Aorta (tissue), 5 donors: ENCODE results near the gene KXD1. TPM values are rescaled to one million over a fixed set of nuclear protein-coding genes. Genes with fewer than 3 reads are reported as not detected.

Experiments
- ATAC-seq: fragments of 200-7000 bp; cut with Tn5 transposase; one replicate; pipeline ENCODE4 v1.9.1; 2022; ENCODE audit warnings: moderate library complexity; ENCODE audit not compliant: low FRiP score
- DNase-seq, 2 donors: peaks; one replicate each; pipeline ENCODE4 v3.0.0-alpha.2; 2020
- H3K27ac ChIP-seq, 2 donors: one replicate each; pipeline ENCODE4 v1.5.1; 2013; ENCODE audit warnings: low read length in 2 of 2, mild to moderate bottlenecking in 2 of 2, moderate library complexity in 2 of 2, control low read depth in 1 of 2, inconsistent platforms in 1 of 2, low read depth in 1 of 2
- H3K27me3 ChIP-seq, 2 donors: one replicate each; pipeline ENCODE4 v1.6.1; 2013; ENCODE audit warnings: control low read depth in 1 of 2, low read length in 1 of 2, mild to moderate bottlenecking in 1 of 2, moderate library complexity in 1 of 2; ENCODE audit not compliant: insufficient read depth in 2 of 2, control insufficient read depth in 1 of 2
- H3K36me3 ChIP-seq, 2 donors: one replicate each; pipeline ENCODE4 v1.6.1; 2013; ENCODE audit warnings: control low read depth in 1 of 2, low read length in 1 of 2, mild to moderate bottlenecking in 1 of 2; ENCODE audit not compliant: insufficient read depth in 2 of 2, control insufficient read depth in 1 of 2
- H3K4me1 ChIP-seq, 2 donors: one replicate each; pipeline ENCODE4 v1.6.1; 2013; ENCODE audit warnings: low read length in 2 of 2, control low read depth in 1 of 2, mild to moderate bottlenecking in 1 of 2, moderate library complexity in 1 of 2; ENCODE audit not compliant: insufficient read depth in 2 of 2, control insufficient read depth in 1 of 2
- H3K4me3 ChIP-seq, 2 donors: one replicate each; pipeline ENCODE4 v1.5.1; 2013; ENCODE audit warnings: low read length in 2 of 2, control low read depth in 1 of 2, mild to moderate bottlenecking in 1 of 2
- H3K9me3 ChIP-seq: one replicate; pipeline ENCODE4 v1.6.1; 2013; ENCODE audit warnings: mild to moderate bottlenecking, low read length; ENCODE audit not compliant: control insufficient read depth
- WGBS, 2 donors: extraction: QIAGEN DNeasy Blood & Tissue Kit; methylation state at CpG; one replicate each; pipeline ENCODE4 v1.1.7; 2013; 5-methylcytosine and 5-hydroxymethylcytosine counted together
- intact Hi-C, 2 donors: fragments of 100-400 bp; cut with DNase I; formaldehyde crosslinking; loops; one replicate each; pipeline versions ENCODE4 v1.14.2 to v1.15.0; 2022
- long read RNA-seq, 2 donors: library from polyadenylated mRNA; unstranded; transcript quantifications; one replicate each; pipeline ENCODE4 v2.0.0, GENCODE V29; 2020 to 2021
- polyA plus RNA-seq, 2 donors: library from polyadenylated mRNA; stranded (reverse); fragments of 200-250 nt; gene quantifications; one replicate each; pipeline ENCODE4 v1.2.3, GENCODE V29; 2013
- total RNA-seq, 2 donors: library from RNA; stranded (reverse); fragmentation: NEBNext Ultra II Directional; extraction: Animal tissue kit (Norgen Biotek cat#: 25700); gene quantifications; one replicate each; pipeline ENCODE4 v1.2.1, GENCODE V29; 2021
- donor health status: healthy with polysubstance abuse.
- donor health status: Bipolar disorder and iron deficiency.
- donor health status: DM: no; HTN: no; CAD: no.
- donor health status: DM: no; HTN: no; CAD: no.
- donor health status: DM: yes; HTN: yes; CAD: no.

Gene KXD1
- 10 to 100 TPM; 85.4 to 92.4 TPM for total RNA-seq
- polyA plus RNA-seq, result 100 to 1,000 TPM in 1 of 2 donors, 10 to 100 TPM in 1; 85.6 to 128 TPM
- long read RNA-seq, donor 1, transcript KXD1-205 (4 exons, 686 nt), result minor isoform, 6 of 204 reads
- long read RNA-seq, donor 1, transcript KXD1-216 (6 exons, 1,327 nt), result minor isoform, 6 of 204 reads
- long read RNA-seq, donor 1, transcript KXD1-201 (5 exons, 1,426 nt), result major isoform, 164 of 204 reads
- long read RNA-seq, donor 1, partial matches to known transcripts, result 1 of 204 reads
- long read RNA-seq, donor 1, other reads (novel, unspliced or antisense), result 21 of 204 reads
- long read RNA-seq, donor 2, transcript KXD1-201 (5 exons, 1,426 nt), result major isoform, 22 of 41 reads
- long read RNA-seq, donor 2, partial matches to known transcripts, result 3 of 41 reads
- long read RNA-seq, donor 2, other reads (novel, unspliced or antisense), result 10 of 41 reads

GRCh38 chr19:18557411-18558201 is at the start of gene KXD1:
Gene KXD1, plus strand, starts transcription at chr19:18557870. Its CDS starts 4,187 bp downstream, at chr19:18562057.
- Histone ChIP-seq H3K36me3 (no peaks in the 10 kb centered on the region), H3K9me3 (no peaks in the 10 kb centered on the region), H3K27ac (peak within 1 kb of the TSS; percentile 62 to 96), H3K4me3 (peak within 1 kb of the TSS; percentile 74 to 88), H3K4me1 (peaks cover 0 to 4% of the 10 kb centered on the region in 2 donors), H3K27me3 (no peaks in the 10 kb centered on the region)
- WGBS, 2 donors, result 1% methylated on average over 58 of the region's 58 CpGs
- DNase-seq (peak; percentile 99), ATAC-seq (peak; percentile 96)
- intact Hi-C loops, result loop anchor here (5.0 kb wide), 1 partner anchor 35 kb away; the partner anchor contains the start of gene ELL (in 2 of the 2)

- 90 to 92% methylated on average over 7 of the region's 7 CpGs for WGBS, 2 donors
- no peak for DNase-seq
- Histone ChIP-seq H3K27ac (no peak overlapping the region), H3K9me3 (no peaks in the 10 kb centered on the region), H3K36me3 (no peaks in the 10 kb centered on the region), H3K4me1 (peaks cover 8 to 9% of the 10 kb centered on the region in 2 donors), H3K4me3 (no peak overlapping the region), H3K27me3 (no peaks in the 10 kb centered on the region)
- intact Hi-C loops, result no loop called here
- no peak for ATAC-seq
Observed at GRCh38 chr19:18508585-18508984, 49.1 kb upstream of the KXD1 start.

- H3K9me3 ChIP-seq, result no peaks in the 10 kb centered on the region
- no peak for ATAC-seq
- no peak for DNase-seq
- no peak overlapping the region for H3K27ac ChIP-seq
- H3K36me3 ChIP-seq, result no peaks in the 10 kb centered on the region
- no peaks in the 10 kb centered on the region for H3K27me3 ChIP-seq
- 61% methylated on average over 8 of the region's 8 CpGs for WGBS, 2 donors
- H3K4me1 ChIP-seq, result peaks cover 8 to 9% of the 10 kb centered on the region in 2 donors
- no peak overlapping the region for H3K4me3 ChIP-seq
- intact Hi-C loops, result no loop called here
Observed at GRCh38 chr19:18510216-18510615, 47.5 kb upstream of the KXD1 start.

GRCh38 chr19:18513868-18514267 is 43.8 kb upstream of the KXD1 start:
- Histone ChIP-seq H3K4me1 (peaks cover 0 to 2% of the 10 kb centered on the region in 2 donors), H3K36me3 (no peaks in the 10 kb centered on the region), H3K27ac (peak overlapping the region in 1 of 2 donors; percentile 6), H3K9me3 (no peaks in the 10 kb centered on the region), H3K4me3 (no peak overlapping the region), H3K27me3 (no peaks in the 10 kb centered on the region)
- DNase-seq (no peak), ATAC-seq (no peak)
- whole genome bisulfite sequencing, 2 donors, result 26 to 35% methylated on average over 11 of the region's 11 CpGs
- intact Hi-C loops, result no loop called here

GRCh38 chr19:18514800-18515682 is 42.6 kb upstream of the KXD1 start:
- Histone ChIP-seq H3K9me3 (no peaks in the 10 kb centered on the region), H3K27ac (peak overlapping the region in 1 of 2 donors; percentile 41), H3K36me3 (no peaks in the 10 kb centered on the region), H3K27me3 (no peaks in the 10 kb centered on the region), H3K4me1 (peaks cover 0 to 2% of the 10 kb centered on the region in 2 donors), H3K4me3 (no peak overlapping the region)
- peak; percentile 47 for ATAC-seq
- 55 to 58% methylated on average over 17 of the region's 17 CpGs for WGBS, 2 donors
- DNase-seq, result peak; percentile 75 to 86
- intact Hi-C loops, result loop anchor here in 1 of 2 donors (5.0 kb wide), 1 partner anchor 48 kb away; no protein-coding TSS in a partner anchor

GRCh38 chr19:18515959-18516358 is 41.7 kb upstream of the KXD1 start:
- Histone ChIP-seq H3K4me3 (no peak overlapping the region), H3K27me3 (no peaks in the 10 kb centered on the region), H3K27ac (no peak overlapping the region), H3K36me3 (no peaks in the 10 kb centered on the region), H3K9me3 (no peaks in the 10 kb centered on the region), H3K4me1 (peaks cover 0 to 2% of the 10 kb centered on the region in 2 donors)
- DNase-seq (no peak), ATAC-seq (no peak)
- intact Hi-C loops, result loop anchor here in 1 of 2 donors (5.0 kb wide), 1 partner anchor 49 kb away; no protein-coding TSS in a partner anchor
- 64 to 66% methylated on average over 5 of the region's 5 CpGs for WGBS, 2 donors

GRCh38 chr19:18517606-18518005 is 40.1 kb upstream of the KXD1 start:
- DNase-seq, result no peak
- peaks cover 0 to 2% of the 10 kb centered on the region in 2 donors for H3K4me1 ChIP-seq
- no peaks in the 10 kb centered on the region for H3K36me3 ChIP-seq
- whole genome bisulfite sequencing, 2 donors, result 91 to 94% methylated on average over 4 of the region's 4 CpGs
- H3K27ac ChIP-seq, result no peak overlapping the region
- no peaks in the 10 kb centered on the region for H3K27me3 ChIP-seq
- no peaks in the 10 kb centered on the region for H3K9me3 ChIP-seq
- H3K4me3 ChIP-seq, result no peak overlapping the region
- no peak for ATAC-seq
- intact Hi-C loops, result loop anchor here in 1 of 2 donors (5.0 kb wide), 1 partner anchor 50 kb away; no protein-coding TSS in a partner anchor

- Histone ChIP-seq H3K4me1 (peaks cover 0 to 2% of the 10 kb centered on the region in 2 donors), H3K9me3 (no peaks in the 10 kb centered on the region), H3K4me3 (no peak overlapping the region), H3K27ac (no peak overlapping the region), H3K36me3 (no peaks in the 10 kb centered on the region), H3K27me3 (no peaks in the 10 kb centered on the region)
- intact Hi-C loops, result loop anchor here in 1 of 2 donors (5.0 kb wide), 1 partner anchor 51 kb away; no protein-coding TSS in a partner anchor
- ATAC-seq, result no peak
- WGBS, 2 donors, result 92 to 93% methylated on average over 9 of the region's 9 CpGs
- DNase-seq, result no peak
Observed at GRCh38 chr19:18518639-18519038, 39.0 kb upstream of the KXD1 start.
